GM12878 (cell line): Measurements from ENCODE around the gene SPAG17. TPM values are rescaled to one million over a fixed set of nuclear protein-coding genes. Genes with fewer than 3 reads are reported as not detected.

Experiments used
- ATAC-seq: fragments of 200-7000 bp; cut with Tn5 transposase; 3 replicates; pipeline ENCODE4 v1.9.1; 2020; ENCODE audit warnings: mild to moderate bottlenecking, moderate library complexity
- BruUV-seq: library from RNA; stranded (reverse); fragments of 400-500 nt; replicated peaks from 2 replicates; lab custom pipeline; 2021; lab: Mats Ljungman, UMichigan
- CTCF ChIA-PET: fragments of 300-600 bp; sonication (Branson Sonifier 250); formaldehyde crosslinking; extraction: SDS; loops from one replicate; lab custom pipeline; 2021; ENCODE audit warnings: inconsistent platforms; lab: Yijun Ruan, JAX
- POLR2A ChIA-PET: fragments of 350-600 bp; formaldehyde crosslinking; extraction: SDS; loops from one replicate; lab custom pipeline; 2021; ENCODE audit warnings: inconsistent platforms; lab: Charles Lee
- RAD21 ChIA-PET: fragments of 300-600 bp; sonication (Branson Sonifier 250); formaldehyde crosslinking; loops from one replicate; lab custom pipeline; 2023; ENCODE audit warnings: antibody characterized with exemption; ENCODE audit not compliant: unreplicated experiment; lab: Charles Lee
- SMC1A ChIA-PET: fragments of 300-600 bp; sonication (Branson Sonifier 250); formaldehyde crosslinking; loops from one replicate; lab custom pipeline; 2023; ENCODE audit not compliant: unreplicated experiment, uncharacterized antibody; lab: Charles Lee
- DNase-seq: peaks from one replicate; pipeline ENCODE4 v3.0.0-alpha.2; 2011; ENCODE audit warnings: low read depth, low spot score
- FAIRE-seq: peaks from 3 replicates; lab custom pipeline; 2011; peaks lifted over from hg19 to GRCh38; lab: Jason Lieb, UNC
- H2AFZ ChIP-seq: 2 replicates; pipeline ENCODE4 v1.6.0; 2011; ENCODE audit warnings: low read depth, low read length, control low read depth; ENCODE audit not compliant: control insufficient read depth
- H3K27ac ChIP-seq: 2 replicates; pipeline ENCODE4 v1.5.1; 2011; ENCODE audit warnings: control low read depth; ENCODE audit not compliant: control insufficient read depth, insufficient read depth
- H3K27me3 ChIP-seq, 2 experiments: replicated peaks in 1 of 2; 2 replicates each; pipeline versions ENCODE4 v1.6.0 to v1.6.1; 2011; ENCODE audit warnings: low read length in 1 of 2; ENCODE audit not compliant: control insufficient read depth in 2 of 2, insufficient read depth in 2 of 2
- H3K36me3 ChIP-seq, 2 experiments: 2 replicates each; pipeline ENCODE4 v1.5.1; 2011; ENCODE audit warnings: low read length in 1 of 2; ENCODE audit not compliant: control insufficient read depth in 2 of 2, insufficient read depth in 2 of 2
- H3K4me1 ChIP-seq: 2 replicates; pipeline ENCODE4 v1.6.1; 2011; ENCODE audit warnings: mild to moderate bottlenecking, low read length, moderate library complexity, mixed read lengths; ENCODE audit not compliant: control insufficient read depth, insufficient read depth
- H3K4me2 ChIP-seq: 2 replicates; pipeline ENCODE4 v1.6.0; 2011; ENCODE audit warnings: control low read depth; ENCODE audit not compliant: control insufficient read depth, insufficient read depth
- H3K4me3 ChIP-seq: fragments of 200-600 bp; sonication (generic); 2 replicates; pipeline ENCODE4 v1.5.1; 2016
- H3K79me2 ChIP-seq: 2 replicates; pipeline ENCODE4 v1.6.0; 2011; ENCODE audit warnings: low read length; ENCODE audit not compliant: control insufficient read depth, insufficient read depth
- H3K9ac ChIP-seq: 2 replicates; pipeline ENCODE4 v1.8.0; 2011; ENCODE audit warnings: low read length, control low read depth, mixed read lengths; ENCODE audit not compliant: control insufficient read depth, insufficient read depth
- H3K9me3 ChIP-seq: replicated peaks from 3 replicates; pipeline ENCODE4 v1.5.1; 2011; ENCODE audit warnings: mild to moderate bottlenecking, low read length; ENCODE audit not compliant: control insufficient read depth, insufficient read depth
- H4K20me1 ChIP-seq: 2 replicates; pipeline ENCODE4 v1.6.0; 2011; ENCODE audit not compliant: control insufficient read depth, insufficient read depth
- FOXK2 ChIP-seq: fragments of 450-650 bp; IDR thresholded peaks from 2 replicates; pipeline ENCODE4 v1.6.1; 2017; ENCODE audit warnings: mild to moderate bottlenecking, moderate library complexity
- MEF2A ChIP-seq: IDR thresholded peaks from 2 replicates; pipeline ENCODE4 v1.6.1; 2011; ENCODE audit warnings: low read depth, mild to moderate bottlenecking, low read length, moderate library complexity; ENCODE audit not compliant: insufficient read depth
- PML ChIP-seq: IDR thresholded peaks from 2 replicates; pipeline ENCODE4 v1.6.1; 2012; ENCODE audit warnings: low read length, inconsistent platforms
- RBBP5 ChIP-seq: fragments of 200-600 bp; sonication (generic); conservative IDR thresholded peaks from 2 replicates; pipeline ENCODE4 v1.6.1; 2016
- SUPT20H ChIP-seq: IDR thresholded peaks from 2 replicates; pipeline ENCODE4 v1.6.1; 2011; ENCODE audit warnings: low read depth, mild to moderate bottlenecking, low read length, moderate library complexity, borderline replicate concordance; ENCODE audit not compliant: control insufficient read depth
- TBL1XR1 ChIP-seq: IDR thresholded peaks from 2 replicates; pipeline ENCODE4 v1.6.1; 2012; ENCODE audit warnings: low read depth, low read length, improper control_type of control experiment
- YY1 ChIP-seq: IDR thresholded peaks from 2 replicates; pipeline ENCODE4 v1.6.1; 2011; ENCODE audit warnings: low read depth, mild to moderate bottlenecking, low read length
- ZNF384 ChIP-seq: IDR thresholded peaks from 2 replicates; pipeline ENCODE4 v1.6.1; 2012; ENCODE audit warnings: low read depth, mild to moderate bottlenecking, low read length, improper control_type of control experiment, borderline replicate concordance
- ZSCAN29 ChIP-seq: fragments of 450-650 bp; IDR thresholded peaks from 2 replicates; pipeline ENCODE4 v1.6.1; 2017; ENCODE audit warnings: mild to moderate bottlenecking, moderate library complexity
- WGBS: methylation state at CpG from one replicate; pipeline ENCODE4 v1.1.6; 2016; ENCODE audit warnings: low lambda C conversion rate; ENCODE audit not compliant: insufficient replicate concordance, insufficient coverage; ENCODE audit errors: missing lambda C conversion rate; 5-methylcytosine and 5-hydroxymethylcytosine counted together
- in situ Hi-C: fragments of 300-500 bp; cut with MboI; formaldehyde crosslinking; loops from 9 replicates; pipeline ENCODE4 v1.14.3; 2018; ENCODE audit warnings: mixed read lengths
- intact Hi-C: fragments of 100-400 bp; cut with micrococcal nuclease; formaldehyde crosslinking; loops from one replicate; pipeline ENCODE4 v1.14.2; 2022; ENCODE audit not compliant: unreplicated experiment
- polyA plus RNA-seq, 11 experiments: library from polyadenylated mRNA; depleted of rRNA in 4 of 11; unstranded in 6 of 11; stranded (reverse) in 5 of 11; fragments of >200 nt; fragmentation: Nextera tagmentation in 4 of 11; fragmentation: Illumina TruSeq in 1 of 11; extraction: Ambion mirVana in 4 of 11; extraction: Trizol in 1 of 11; gene quantifications; 1 replicate in 1 of 11; 2 replicates in 10 of 11; pipeline versions ENCODE4 v1.2.1 to v1.2.3, GENCODE V29; 2011 to 2016; ENCODE audit warnings: inconsistent platforms in 2 of 11, missing spikeins in 2 of 11, low read depth in 1 of 11
- total RNA-seq, 4 experiments: library from RNA; depleted of rRNA in 3 of 4; stranded (reverse); fragments of >200 nt in 3 of 4; fragmentation: Illumina TruSeq in 1 of 4; extraction: Trizol in 1 of 4; gene quantifications; 2 replicates each; pipeline versions ENCODE4 v1.2.1 to v1.2.3, GENCODE V29; 2013 to 2021
- TF ChIP-seq, protein P1 (sequence below): IDR thresholded peaks from 2 replicates; pipeline ENCODE4 v1.6.1; 2012; ENCODE audit warnings: low read length, inconsistent platforms
- TF ChIP-seq, protein P2 (sequence below): fragments of 450-650 bp; IDR thresholded peaks from 2 replicates; pipeline ENCODE4 v1.6.1; 2017; ENCODE audit warnings: mild to moderate bottlenecking, low read depth, inconsistent platforms; ENCODE audit not compliant: poor library complexity, severe bottlenecking
- TF ChIP-seq, protein P3 (sequence below): fragments of 450-650 bp; IDR thresholded peaks from 2 replicates; pipeline ENCODE4 v1.6.1; 2017; ENCODE audit warnings: mild to moderate bottlenecking
- TF ChIP-seq, protein P4 (sequence below): fragments of 450-650 bp; IDR thresholded peaks from 2 replicates; pipeline ENCODE4 v1.6.1; 2016; ENCODE audit warnings: mild to moderate bottlenecking
- TF ChIP-seq, protein P5 (sequence below): fragments of 450-650 bp; formaldehyde crosslinking; IDR thresholded peaks from 2 replicates; pipeline ENCODE4 v1.5.0; 2022; ENCODE audit warnings: mild to moderate bottlenecking, missing genetic modification characterization

Gene SPAG17
- total and polyA plus RNA-seq, 10 of the 15 experiments (the other 5 are each of a cell fraction or from before 2014, with no cell fraction given), result 0.02 to 0.16 (median 0.03) TPM; not detected in 7

DNA sequence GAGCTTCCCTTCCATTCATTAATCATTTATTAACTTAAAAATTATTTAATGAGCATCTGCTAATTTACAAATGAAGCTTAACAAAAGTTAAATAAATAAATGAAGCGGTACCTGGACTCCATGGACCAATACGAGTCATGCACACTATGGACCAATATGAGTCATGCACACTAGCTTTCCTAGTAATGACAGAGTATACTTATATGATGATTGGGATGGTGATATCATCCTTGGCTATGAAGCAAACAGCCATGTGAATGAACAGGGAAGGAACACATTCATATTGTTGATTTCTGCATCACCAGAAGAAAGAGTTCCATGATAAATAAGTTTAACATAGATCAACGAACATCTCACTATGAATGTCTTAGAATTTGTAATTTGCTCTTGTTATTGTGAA, 109.9 kb downstream of the SPAG17 start:
- no peak for ATAC-seq
- no peak for DNase-seq
- BruUV-seq, result no TSS peak
- in situ Hi-C loops (no loop called here), intact Hi-C loops (no loop called here)
- H3K4me2 ChIP-seq, result no peak overlapping the region
- H4K20me1 ChIP-seq, result no peaks in the 10 kb centered on the region
- H3K27ac ChIP-seq, result no peak overlapping the region
- FAIRE-seq, result no peak
- ChIA-PET SMC1A (no interaction called here), POLR2A (no interaction called here), CTCF (no interaction called here), RAD21 (no interaction called here)
- no peaks in the 10 kb centered on the region for H3K4me1 ChIP-seq
- H3K27me3 ChIP-seq, result no peaks in the 10 kb centered on the region
- no peaks in the 10 kb centered on the region for H3K9me3 ChIP-seq
- no peaks in the 10 kb centered on the region for H3K36me3 ChIP-seq
- WGBS, result 25% methylated on average over 3 of the region's 3 CpGs
- H3K79me2 ChIP-seq, result no peaks in the 10 kb centered on the region
- H2AFZ ChIP-seq, result no peak overlapping the region
- H3K9ac ChIP-seq, result no peak overlapping the region
- no peak overlapping the region for H3K4me3 ChIP-seq
- TF ChIP-seq ZNF384, result no peak
- TF ChIP-seq ZSCAN29, result no peak
- TF ChIP-seq, protein P1, sequence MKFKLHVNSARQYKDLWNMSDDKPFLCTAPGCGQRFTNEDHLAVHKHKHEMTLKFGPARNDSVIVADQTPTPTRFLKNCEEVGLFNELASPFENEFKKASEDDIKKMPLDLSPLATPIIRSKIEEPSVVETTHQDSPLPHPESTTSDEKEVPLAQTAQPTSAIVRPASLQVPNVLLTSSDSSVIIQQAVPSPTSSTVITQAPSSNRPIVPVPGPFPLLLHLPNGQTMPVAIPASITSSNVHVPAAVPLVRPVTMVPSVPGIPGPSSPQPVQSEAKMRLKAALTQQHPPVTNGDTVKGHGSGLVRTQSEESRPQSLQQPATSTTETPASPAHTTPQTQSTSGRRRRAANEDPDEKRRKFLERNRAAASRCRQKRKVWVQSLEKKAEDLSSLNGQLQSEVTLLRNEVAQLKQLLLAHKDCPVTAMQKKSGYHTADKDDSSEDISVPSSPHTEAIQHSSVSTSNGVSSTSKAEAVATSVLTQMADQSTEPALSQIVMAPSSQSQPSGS, result no peak
- no peak for TF ChIP-seq SUPT20H
- no peak for TF ChIP-seq MEF2A
- TF ChIP-seq FOXK2, result no peak
- TF ChIP-seq, protein P2, sequence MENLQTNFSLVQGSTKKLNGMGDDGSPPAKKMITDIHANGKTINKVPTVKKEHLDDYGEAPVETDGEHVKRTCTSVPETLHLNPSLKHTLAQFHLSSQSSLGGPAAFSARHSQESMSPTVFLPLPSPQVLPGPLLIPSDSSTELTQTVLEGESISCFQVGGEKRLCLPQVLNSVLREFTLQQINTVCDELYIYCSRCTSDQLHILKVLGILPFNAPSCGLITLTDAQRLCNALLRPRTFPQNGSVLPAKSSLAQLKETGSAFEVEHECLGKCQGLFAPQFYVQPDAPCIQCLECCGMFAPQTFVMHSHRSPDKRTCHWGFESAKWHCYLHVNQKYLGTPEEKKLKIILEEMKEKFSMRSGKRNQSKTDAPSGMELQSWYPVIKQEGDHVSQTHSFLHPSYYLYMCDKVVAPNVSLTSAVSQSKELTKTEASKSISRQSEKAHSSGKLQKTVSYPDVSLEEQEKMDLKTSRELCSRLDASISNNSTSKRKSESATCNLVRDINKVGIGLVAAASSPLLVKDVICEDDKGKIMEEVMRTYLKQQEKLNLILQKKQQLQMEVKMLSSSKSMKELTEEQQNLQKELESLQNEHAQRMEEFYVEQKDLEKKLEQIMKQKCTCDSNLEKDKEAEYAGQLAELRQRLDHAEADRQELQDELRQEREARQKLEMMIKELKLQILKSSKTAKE, result no peak
- TF ChIP-seq, protein P3, sequence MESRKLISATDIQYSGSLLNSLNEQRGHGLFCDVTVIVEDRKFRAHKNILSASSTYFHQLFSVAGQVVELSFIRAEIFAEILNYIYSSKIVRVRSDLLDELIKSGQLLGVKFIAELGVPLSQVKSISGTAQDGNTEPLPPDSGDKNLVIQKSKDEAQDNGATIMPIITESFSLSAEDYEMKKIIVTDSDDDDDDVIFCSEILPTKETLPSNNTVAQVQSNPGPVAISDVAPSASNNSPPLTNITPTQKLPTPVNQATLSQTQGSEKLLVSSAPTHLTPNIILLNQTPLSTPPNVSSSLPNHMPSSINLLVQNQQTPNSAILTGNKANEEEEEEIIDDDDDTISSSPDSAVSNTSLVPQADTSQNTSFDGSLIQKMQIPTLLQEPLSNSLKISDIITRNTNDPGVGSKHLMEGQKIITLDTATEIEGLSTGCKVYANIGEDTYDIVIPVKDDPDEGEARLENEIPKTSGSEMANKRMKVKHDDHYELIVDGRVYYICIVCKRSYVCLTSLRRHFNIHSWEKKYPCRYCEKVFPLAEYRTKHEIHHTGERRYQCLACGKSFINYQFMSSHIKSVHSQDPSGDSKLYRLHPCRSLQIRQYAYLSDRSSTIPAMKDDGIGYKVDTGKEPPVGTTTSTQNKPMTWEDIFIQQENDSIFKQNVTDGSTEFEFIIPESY, result no peak
- no peak for TF ChIP-seq YY1
- TF ChIP-seq TBL1XR1, result no peak
- no peak for TF ChIP-seq RBBP5
- TF ChIP-seq, protein P4, sequence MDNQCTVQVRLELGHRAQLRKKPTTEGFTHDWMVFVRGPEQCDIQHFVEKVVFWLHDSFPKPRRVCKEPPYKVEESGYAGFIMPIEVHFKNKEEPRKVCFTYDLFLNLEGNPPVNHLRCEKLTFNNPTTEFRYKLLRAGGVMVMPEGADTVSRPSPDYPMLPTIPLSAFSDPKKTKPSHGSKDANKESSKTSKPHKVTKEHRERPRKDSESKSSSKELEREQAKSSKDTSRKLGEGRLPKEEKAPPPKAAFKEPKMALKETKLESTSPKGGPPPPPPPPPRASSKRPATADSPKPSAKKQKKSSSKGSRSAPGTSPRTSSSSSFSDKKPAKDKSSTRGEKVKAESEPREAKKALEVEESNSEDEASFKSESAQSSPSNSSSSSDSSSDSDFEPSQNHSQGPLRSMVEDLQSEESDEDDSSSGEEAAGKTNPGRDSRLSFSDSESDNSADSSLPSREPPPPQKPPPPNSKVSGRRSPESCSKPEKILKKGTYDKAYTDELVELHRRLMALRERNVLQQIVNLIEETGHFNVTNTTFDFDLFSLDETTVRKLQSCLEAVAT, result no peak
- TF ChIP-seq, protein P5, sequence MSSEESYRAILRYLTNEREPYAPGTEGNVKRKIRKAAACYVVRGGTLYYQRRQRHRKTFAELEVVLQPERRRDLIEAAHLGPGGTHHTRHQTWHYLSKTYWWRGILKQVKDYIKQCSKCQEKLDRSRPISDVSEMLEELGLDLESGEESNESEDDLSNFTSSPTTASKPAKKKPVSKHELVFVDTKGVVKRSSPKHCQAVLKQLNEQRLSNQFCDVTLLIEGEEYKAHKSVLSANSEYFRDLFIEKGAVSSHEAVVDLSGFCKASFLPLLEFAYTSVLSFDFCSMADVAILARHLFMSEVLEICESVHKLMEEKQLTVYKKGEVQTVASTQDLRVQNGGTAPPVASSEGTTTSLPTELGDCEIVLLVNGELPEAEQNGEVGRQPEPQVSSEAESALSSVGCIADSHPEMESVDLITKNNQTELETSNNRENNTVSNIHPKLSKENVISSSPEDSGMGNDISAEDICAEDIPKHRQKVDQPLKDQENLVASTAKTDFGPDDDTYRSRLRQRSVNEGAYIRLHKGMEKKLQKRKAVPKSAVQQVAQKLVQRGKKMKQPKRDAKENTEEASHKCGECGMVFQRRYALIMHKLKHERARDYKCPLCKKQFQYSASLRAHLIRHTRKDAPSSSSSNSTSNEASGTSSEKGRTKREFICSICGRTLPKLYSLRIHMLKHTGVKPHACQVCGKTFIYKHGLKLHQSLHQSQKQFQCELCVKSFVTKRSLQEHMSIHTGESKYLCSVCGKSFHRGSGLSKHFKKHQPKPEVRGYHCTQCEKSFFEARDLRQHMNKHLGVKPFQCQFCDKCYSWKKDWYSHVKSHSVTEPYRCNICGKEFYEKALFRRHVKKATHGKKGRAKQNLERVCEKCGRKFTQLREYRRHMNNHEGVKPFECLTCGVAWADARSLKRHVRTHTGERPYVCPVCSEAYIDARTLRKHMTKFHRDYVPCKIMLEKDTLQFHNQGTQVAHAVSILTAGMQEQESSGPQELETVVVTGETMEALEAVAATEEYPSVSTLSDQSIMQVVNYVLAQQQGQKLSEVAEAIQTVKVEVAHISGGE (CRISPR knock-in tag), result no peak
- TF ChIP-seq PML, result no peak
